Coronary artery (tissue), 2 donors: Measurements from ENCODE around the gene QRICH2.

Experiments used
- DNase-seq: peaks from one replicate; pipeline ENCODE4 v3.0.0-alpha.2; 2017; ENCODE audit warnings: low spot score
- H3K27ac ChIP-seq, 2 donors: fragments of 200-600 bp; sonication (generic); one replicate each; pipeline ENCODE4 v1.5.1; 2016 to 2019
- H3K4me3 ChIP-seq: fragments of 200-600 bp; sonication (generic); 2 replicates; pipeline ENCODE4 v1.5.1; 2016; ENCODE audit warnings: mild to moderate bottlenecking, moderate library complexity
- TF ChIP-seq, protein P1 (sequence below): fragments of 200-600 bp; sonication (generic); IDR thresholded peaks from one replicate; pipeline ENCODE4 v1.5.1; 2019; ENCODE audit warnings: antibody characterized with exemption

Gene QRICH2

DNA sequence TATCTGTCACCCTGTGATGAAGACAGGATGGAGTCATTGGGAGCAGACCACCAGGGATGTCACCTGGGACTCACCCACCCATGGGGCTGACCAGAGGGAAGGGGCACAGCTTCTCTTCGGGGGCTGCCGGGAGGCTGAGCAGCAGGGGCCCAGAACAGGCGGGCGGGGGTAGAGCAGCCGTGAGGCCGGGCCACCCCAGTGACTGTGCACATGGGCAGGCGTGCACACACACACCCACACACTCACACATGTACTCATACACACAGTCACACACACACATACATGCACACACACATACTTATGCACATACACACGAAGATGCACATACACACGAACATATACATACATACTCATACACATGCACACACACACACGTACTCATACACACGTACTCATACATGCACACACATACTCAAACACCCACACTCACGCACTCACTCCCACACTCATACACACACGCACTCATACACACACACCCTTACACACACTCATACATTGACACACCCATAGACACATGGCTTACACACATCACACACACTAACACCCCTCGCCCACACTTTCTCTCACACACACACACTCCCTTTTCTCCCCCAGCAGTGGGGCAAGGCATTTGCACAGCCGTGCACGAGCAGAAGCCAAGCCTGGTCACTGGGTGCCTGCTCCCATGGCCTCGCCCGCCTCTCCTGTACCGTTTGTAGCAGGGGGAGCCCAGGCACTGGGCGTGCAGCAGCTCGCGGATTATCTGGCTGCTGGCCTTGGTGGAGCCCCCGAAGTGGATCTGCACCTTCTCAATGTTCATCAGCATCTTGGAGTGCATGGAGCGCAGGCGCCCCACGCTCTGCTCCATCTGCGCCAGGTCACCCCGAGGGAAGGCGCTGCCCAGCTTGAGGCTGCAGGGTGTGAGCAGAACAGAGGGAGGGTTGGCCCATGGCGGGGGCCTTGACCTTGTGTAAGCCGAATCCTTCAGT lies 30.5 kb downstream of the QRICH2 start:
- DNase-seq: no peak
- Histone ChIP-seq H3K27ac (no peak overlapping the region), H3K4me3 (no peak overlapping the region)
- TF ChIP-seq, protein P1, sequence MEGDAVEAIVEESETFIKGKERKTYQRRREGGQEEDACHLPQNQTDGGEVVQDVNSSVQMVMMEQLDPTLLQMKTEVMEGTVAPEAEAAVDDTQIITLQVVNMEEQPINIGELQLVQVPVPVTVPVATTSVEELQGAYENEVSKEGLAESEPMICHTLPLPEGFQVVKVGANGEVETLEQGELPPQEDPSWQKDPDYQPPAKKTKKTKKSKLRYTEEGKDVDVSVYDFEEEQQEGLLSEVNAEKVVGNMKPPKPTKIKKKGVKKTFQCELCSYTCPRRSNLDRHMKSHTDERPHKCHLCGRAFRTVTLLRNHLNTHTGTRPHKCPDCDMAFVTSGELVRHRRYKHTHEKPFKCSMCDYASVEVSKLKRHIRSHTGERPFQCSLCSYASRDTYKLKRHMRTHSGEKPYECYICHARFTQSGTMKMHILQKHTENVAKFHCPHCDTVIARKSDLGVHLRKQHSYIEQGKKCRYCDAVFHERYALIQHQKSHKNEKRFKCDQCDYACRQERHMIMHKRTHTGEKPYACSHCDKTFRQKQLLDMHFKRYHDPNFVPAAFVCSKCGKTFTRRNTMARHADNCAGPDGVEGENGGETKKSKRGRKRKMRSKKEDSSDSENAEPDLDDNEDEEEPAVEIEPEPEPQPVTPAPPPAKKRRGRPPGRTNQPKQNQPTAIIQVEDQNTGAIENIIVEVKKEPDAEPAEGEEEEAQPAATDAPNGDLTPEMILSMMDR: no peak

- TF ChIP-seq, protein P1: no peak
- DNase-seq: no peak
- Histone ChIP-seq H3K27ac (peak overlapping the region in 1 of 2 donors; percentile 48), H3K4me3 (no peak overlapping the region)
Measured at GRCh38 chr17:76276461-76277299, 31.4 kb downstream of the QRICH2 start.

- no peak for DNase-seq
- H3K4me3 ChIP-seq: no peak overlapping the region
- H3K27ac ChIP-seq: no peak overlapping the region
- TF ChIP-seq, protein P1: no peak
Measured at GRCh38 chr17:76276069-76276431, 32.0 kb downstream of the QRICH2 start.

DNA sequence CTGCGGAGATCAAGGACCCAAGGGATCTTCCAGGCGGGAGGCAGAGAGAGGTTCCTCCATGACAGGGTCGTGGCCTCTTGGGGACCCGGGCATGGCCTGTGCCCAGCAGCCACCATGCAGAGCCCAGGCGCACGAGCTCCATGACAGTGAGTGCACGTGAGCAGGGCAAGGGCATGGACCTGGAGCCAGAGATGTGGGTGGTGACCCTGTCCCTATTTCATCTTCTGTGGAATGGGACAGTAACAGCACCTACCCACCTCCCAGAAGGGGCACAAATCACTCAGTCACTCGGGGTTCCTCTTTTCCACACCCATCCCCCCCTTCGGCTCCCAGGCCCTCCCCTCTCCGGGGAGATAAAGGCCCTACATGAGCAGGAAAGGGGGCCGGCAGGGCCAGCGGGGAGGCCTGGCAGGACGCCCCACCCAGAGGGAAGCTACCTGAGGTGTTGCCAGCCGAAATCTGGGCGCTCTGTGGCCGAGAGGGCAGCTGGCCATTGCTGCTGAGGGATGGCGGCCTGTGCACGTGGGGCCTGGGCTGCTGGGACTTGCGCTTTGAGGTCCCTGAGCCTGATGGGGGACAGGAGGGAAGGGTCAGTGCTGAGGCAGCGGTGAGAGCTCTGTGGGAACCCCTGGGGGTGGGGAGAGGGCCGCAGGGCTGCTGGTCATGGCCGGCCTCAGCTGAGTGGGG lies 32.6 kb downstream of the QRICH2 start:
- no peak overlapping the region for H3K4me3 ChIP-seq
- TF ChIP-seq, protein P1: no peak

DNA sequence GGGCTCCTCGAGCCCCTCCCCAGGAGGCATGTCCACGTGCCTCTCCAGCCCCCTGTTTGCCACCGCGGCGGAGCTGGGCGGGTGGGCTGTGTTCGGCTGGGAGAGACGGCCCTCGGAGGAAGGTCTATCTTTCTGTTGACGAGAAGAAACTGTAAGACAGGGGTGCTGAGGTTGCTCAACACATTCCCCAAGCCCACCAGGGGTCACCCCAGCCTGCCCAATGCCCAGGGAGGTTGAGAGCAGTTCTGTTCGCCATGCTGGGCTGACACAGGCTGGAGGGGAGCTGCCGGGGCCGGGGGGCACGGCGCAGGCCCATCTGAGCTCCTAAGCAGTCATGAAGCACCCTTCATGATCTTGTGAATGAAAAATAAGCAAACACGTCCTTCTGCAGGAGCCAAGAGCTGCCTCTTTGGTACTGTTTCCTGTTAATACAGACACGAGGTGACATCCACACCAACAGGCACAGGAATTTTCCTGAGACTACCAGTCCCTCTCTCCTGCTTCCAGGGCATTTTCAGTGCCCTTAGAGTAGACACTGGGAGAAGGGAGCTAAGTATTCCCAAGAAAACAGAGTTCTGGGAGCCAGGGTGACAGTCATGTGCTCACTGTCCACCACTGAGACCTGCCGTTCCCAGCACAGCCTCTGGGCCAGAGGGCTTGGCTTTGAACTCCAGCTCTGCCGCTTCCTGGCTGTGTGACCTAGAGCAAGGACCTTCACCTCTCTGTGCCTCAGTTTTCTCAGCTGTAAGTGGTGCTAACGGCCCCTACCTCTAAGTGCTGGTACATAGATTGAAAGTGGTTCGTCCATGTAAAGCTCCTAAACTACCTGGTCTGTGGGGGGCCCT lies 33.7 kb downstream of the QRICH2 start:
- H3K4me3 ChIP-seq: no peak overlapping the region
- no peak for DNase-seq
- no peak overlapping the region for H3K27ac ChIP-seq
- TF ChIP-seq, protein P1: no peak

More for the DNA sequence above, 32.6 kb downstream of the QRICH2 start:
- H3K27ac ChIP-seq: no peak overlapping the region
- no peak for DNase-seq
